ENCODE results near the gene SLC25A4. TPM values are rescaled to one million over a fixed set of nuclear protein-coding genes. Genes with fewer than 3 reads are reported as not detected.
A peak's percentile ranks its signal among the peaks of the same experiment; 100 is the strongest.
"Not testable (repeated sequence)": the region's sequence is repeated elsewhere in the genome, so short reads cannot be mapped to it uniquely, and the experiment has no call there.

Gene SLC25A4
- polyA plus RNA-seq, 4 donors: 28.0 to 66.9 (median 43.7) TPM

GRCh38 chr4:185113340-185113739 lies 29.7 kb upstream of the SLC25A4 start:
- FAIRE-seq (no peak), DNase-seq (no peak)
- 51 to 79% (median 59%) methylated on average over 2 of the region's 2 CpGs for WGBS, 3 donors
- no peaks in the 10 kb centered on the region for H3K27me3 ChIP-seq (ENCODE audit: control insufficient read depth in 3 of 3, insufficient read depth in 3 of 3, low read length in 3 of 3)
- peaks cover 0 to 3% (median 0%) of the 10 kb centered on the region in 3 donors for H3K4me1 ChIP-seq (ENCODE audit: control insufficient read depth in 3 of 3, insufficient read depth in 2 of 3, low read depth in 1 of 3, low read length in 2 of 3)
- no peaks in the 10 kb centered on the region for H3K9me3 ChIP-seq (ENCODE audit: control insufficient read depth in 2 of 2, insufficient read depth in 1 of 2, low read depth in 1 of 2, low read length in 1 of 2)
- H3K36me3 ChIP-seq (ENCODE audit: control insufficient read depth in 3 of 3, insufficient read depth in 2 of 3, low read depth in 1 of 3, low read length in 3 of 3): no peaks in the 10 kb centered on the region
- no peak overlapping the region for H3K4me3 ChIP-seq (ENCODE audit: low read depth in 1 of 3, low read length in 3 of 3)
- no peak overlapping the region for H3K27ac ChIP-seq (ENCODE audit: low read depth in 1 of 3, low read length in 2 of 3)

- Histone ChIP-seq H3K4me1 (ENCODE audit: control insufficient read depth in 3 of 3, insufficient read depth in 2 of 3, low read depth in 1 of 3, low read length in 2 of 3) (peaks cover 0 to 3% (median 0%) of the 10 kb centered on the region in 3 donors), H3K27me3 (ENCODE audit: control insufficient read depth in 3 of 3, insufficient read depth in 3 of 3, low read length in 3 of 3) (peaks cover 0 to 6% (median 0%) of the 10 kb centered on the region in 3 donors), H3K36me3 (ENCODE audit: control insufficient read depth in 3 of 3, insufficient read depth in 2 of 3, low read depth in 1 of 3, low read length in 3 of 3) (no peaks in the 10 kb centered on the region), H3K9me3 (ENCODE audit: control insufficient read depth in 2 of 2, insufficient read depth in 1 of 2, low read depth in 1 of 2, low read length in 1 of 2) (no peaks in the 10 kb centered on the region), H3K27ac (ENCODE audit: low read depth in 1 of 3, low read length in 2 of 3) (no peak overlapping the region), H3K4me3 (ENCODE audit: low read depth in 1 of 3, low read length in 3 of 3) (no peak overlapping the region)
- DNase-seq: peak; percentile 80 to 83
- FAIRE-seq: no peak
- WGBS, 3 donors: 12 to 23% (median 19%) methylated on average over 9 of the region's 9 CpGs
These were observed 27.2 kb upstream of the SLC25A4 start for GRCh38 chr4:185115827-185116232.

- no peak for FAIRE-seq
- WGBS, 3 donors: 87 to 94% (median 94%) methylated on average over 7 of the region's 7 CpGs
- no peaks in the 10 kb centered on the region for H3K9me3 ChIP-seq (ENCODE audit: control insufficient read depth in 2 of 2, insufficient read depth in 1 of 2, low read depth in 1 of 2, low read length in 1 of 2)
- no peak for DNase-seq
- H3K36me3 ChIP-seq (ENCODE audit: control insufficient read depth in 3 of 3, insufficient read depth in 2 of 3, low read depth in 1 of 3, low read length in 3 of 3): no peaks in the 10 kb centered on the region
- H3K27ac ChIP-seq (ENCODE audit: low read depth in 1 of 3, low read length in 2 of 3): no peak overlapping the region
- H3K4me1 ChIP-seq (ENCODE audit: control insufficient read depth in 3 of 3, insufficient read depth in 2 of 3, low read depth in 1 of 3, low read length in 2 of 3): peaks cover 0 to 3% (median 0%) of the 10 kb centered on the region in 3 donors
- peaks cover 0 to 6% (median 0%) of the 10 kb centered on the region in 3 donors for H3K27me3 ChIP-seq (ENCODE audit: control insufficient read depth in 3 of 3, insufficient read depth in 3 of 3, low read length in 3 of 3)
- no peak overlapping the region for H3K4me3 ChIP-seq (ENCODE audit: low read depth in 1 of 3, low read length in 3 of 3)
These were observed 25.6 kb upstream of the SLC25A4 start for GRCh38 chr4:185117300-185117934.

GRCh38 chr4:185118876-185119275 lies 24.2 kb upstream of the SLC25A4 start:
- peaks cover 0 to 8% (median 0%) of the 10 kb centered on the region in 3 donors for H3K27me3 ChIP-seq (ENCODE audit: control insufficient read depth in 3 of 3, insufficient read depth in 3 of 3, low read length in 3 of 3)
- no peaks in the 10 kb centered on the region for H3K36me3 ChIP-seq (ENCODE audit: control insufficient read depth in 3 of 3, insufficient read depth in 2 of 3, low read depth in 1 of 3, low read length in 3 of 3)
- peaks cover 0 to 3% (median 0%) of the 10 kb centered on the region in 3 donors for H3K4me1 ChIP-seq (ENCODE audit: control insufficient read depth in 3 of 3, insufficient read depth in 2 of 3, low read depth in 1 of 3, low read length in 2 of 3)
- FAIRE-seq (no peak), DNase-seq (no peak)
- no peak overlapping the region for H3K27ac ChIP-seq (ENCODE audit: low read depth in 1 of 3, low read length in 2 of 3)
- 88 to 92% (median 89%) methylated on average over 7 of the region's 7 CpGs for WGBS, 3 donors
- H3K9me3 ChIP-seq (ENCODE audit: control insufficient read depth in 2 of 2, insufficient read depth in 1 of 2, low read depth in 1 of 2, low read length in 1 of 2): no peaks in the 10 kb centered on the region
- H3K4me3 ChIP-seq (ENCODE audit: low read depth in 1 of 3, low read length in 3 of 3): no peak overlapping the region

DNA sequence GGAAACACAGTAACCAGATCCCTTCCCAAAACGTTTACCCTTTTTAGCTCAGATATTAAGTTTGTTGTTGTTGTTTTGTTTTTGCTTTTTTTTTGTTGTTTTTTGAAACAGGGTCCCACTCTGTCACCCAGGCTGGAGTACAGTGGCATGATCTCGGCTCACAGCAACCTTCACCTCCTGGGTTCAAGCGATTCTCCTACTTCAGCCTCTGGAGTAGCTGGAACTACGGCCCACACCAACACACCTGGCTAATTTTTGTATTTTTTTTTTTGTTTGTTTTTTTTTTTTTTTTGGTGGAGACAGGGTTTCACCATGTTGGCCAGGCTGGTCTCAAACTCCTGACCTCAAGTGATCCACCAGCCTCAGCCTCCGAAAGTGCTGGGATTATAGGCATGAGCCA lies 23.6 kb upstream of the SLC25A4 start:
- not testable (repeated sequence) for H3K9me3 ChIP-seq (ENCODE audit: control insufficient read depth in 2 of 2, insufficient read depth in 1 of 2, low read depth in 1 of 2, low read length in 1 of 2); FAIRE-seq; DNase-seq; H3K4me3 ChIP-seq (ENCODE audit: low read depth in 1 of 3, low read length in 3 of 3); H3K4me1 ChIP-seq (ENCODE audit: control insufficient read depth in 3 of 3, insufficient read depth in 2 of 3, low read depth in 1 of 3, low read length in 2 of 3); H3K36me3 ChIP-seq (ENCODE audit: control insufficient read depth in 3 of 3, insufficient read depth in 2 of 3, low read depth in 1 of 3, low read length in 3 of 3); H3K27ac ChIP-seq (ENCODE audit: low read depth in 1 of 3, low read length in 2 of 3); H3K27me3 ChIP-seq (ENCODE audit: control insufficient read depth in 3 of 3, insufficient read depth in 3 of 3, low read length in 3 of 3)
- 82 to 85% (median 82%) methylated on average over 5 of the region's 5 CpGs for WGBS, 3 donors

GRCh38 chr4:185119927-185120630 lies 23.0 kb upstream of the SLC25A4 start:
- H3K36me3 ChIP-seq (ENCODE audit: control insufficient read depth in 3 of 3, insufficient read depth in 2 of 3, low read depth in 1 of 3, low read length in 3 of 3): no peaks in the 10 kb centered on the region
- no peak for FAIRE-seq
- H3K27me3 ChIP-seq (ENCODE audit: control insufficient read depth in 3 of 3, insufficient read depth in 3 of 3, low read length in 3 of 3): peaks cover 0 to 14% (median 3%) of the 10 kb centered on the region in 3 donors
- no peak for DNase-seq
- H3K4me1 ChIP-seq (ENCODE audit: control insufficient read depth in 3 of 3, insufficient read depth in 2 of 3, low read depth in 1 of 3, low read length in 2 of 3): peaks cover 0 to 3% (median 0%) of the 10 kb centered on the region in 3 donors
- no peaks in the 10 kb centered on the region for H3K9me3 ChIP-seq (ENCODE audit: control insufficient read depth in 2 of 2, insufficient read depth in 1 of 2, low read depth in 1 of 2, low read length in 1 of 2)
- 81 to 87% (median 83%) methylated on average over 3 of the region's 3 CpGs for WGBS, 3 donors
- no peak overlapping the region for H3K4me3 ChIP-seq (ENCODE audit: low read depth in 1 of 3, low read length in 3 of 3)
- no peak overlapping the region for H3K27ac ChIP-seq (ENCODE audit: low read depth in 1 of 3, low read length in 2 of 3)

DNA sequence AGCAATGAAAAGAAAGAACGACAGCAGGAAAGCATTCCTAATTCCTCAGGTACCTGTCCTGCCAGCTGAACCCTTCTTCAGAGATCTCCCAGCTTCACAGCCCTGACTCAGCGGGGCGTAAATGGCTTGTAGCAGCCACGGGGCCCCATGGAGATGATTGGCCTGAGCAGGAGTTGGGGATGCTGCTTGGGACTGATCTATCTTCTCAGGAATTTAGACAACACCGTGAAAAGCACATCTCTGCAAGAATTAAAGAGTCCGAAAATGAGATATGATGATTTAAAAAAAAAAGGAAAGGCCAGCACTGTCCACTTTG lies 22.5 kb upstream of the SLC25A4 start:
- FAIRE-seq: no peak
- Histone ChIP-seq H3K36me3 (ENCODE audit: control insufficient read depth in 3 of 3, insufficient read depth in 2 of 3, low read depth in 1 of 3, low read length in 3 of 3) (no peaks in the 10 kb centered on the region), H3K27ac (ENCODE audit: low read depth in 1 of 3, low read length in 2 of 3) (no peak overlapping the region), H3K9me3 (ENCODE audit: control insufficient read depth in 2 of 2, insufficient read depth in 1 of 2, low read depth in 1 of 2, low read length in 1 of 2) (no peaks in the 10 kb centered on the region), H3K4me1 (ENCODE audit: control insufficient read depth in 3 of 3, insufficient read depth in 2 of 3, low read depth in 1 of 3, low read length in 2 of 3) (peaks cover 0 to 3% (median 0%) of the 10 kb centered on the region in 3 donors), H3K4me3 (ENCODE audit: low read depth in 1 of 3, low read length in 3 of 3) (no peak overlapping the region), H3K27me3 (ENCODE audit: control insufficient read depth in 3 of 3, insufficient read depth in 3 of 3, low read length in 3 of 3) (peaks cover 0 to 19% (median 3%) of the 10 kb centered on the region in 3 donors)
- DNase-seq: no peak
- 75 to 77% (median 77%) methylated on average over 6 of the region's 6 CpGs for WGBS, 3 donors

- no peak for DNase-seq
- Histone ChIP-seq H3K4me3 (ENCODE audit: low read depth in 1 of 3, low read length in 3 of 3) (no peak overlapping the region), H3K27ac (ENCODE audit: low read depth in 1 of 3, low read length in 2 of 3) (no peak overlapping the region), H3K9me3 (ENCODE audit: control insufficient read depth in 2 of 2, insufficient read depth in 1 of 2, low read depth in 1 of 2, low read length in 1 of 2) (no peaks in the 10 kb centered on the region), H3K36me3 (ENCODE audit: control insufficient read depth in 3 of 3, insufficient read depth in 2 of 3, low read depth in 1 of 3, low read length in 3 of 3) (no peaks in the 10 kb centered on the region), H3K27me3 (ENCODE audit: control insufficient read depth in 3 of 3, insufficient read depth in 3 of 3, low read length in 3 of 3) (peaks cover 0 to 34% (median 3%) of the 10 kb centered on the region in 3 donors), H3K4me1 (ENCODE audit: control insufficient read depth in 3 of 3, insufficient read depth in 2 of 3, low read depth in 1 of 3, low read length in 2 of 3) (peaks cover 0 to 5% (median 0%) of the 10 kb centered on the region in 3 donors)
- no peak for FAIRE-seq
- WGBS, 3 donors: 71 to 77% (median 75%) methylated on average over 6 of the region's 6 CpGs
These were observed 20.3 kb upstream of the SLC25A4 start for GRCh38 chr4:185122681-185123345.

All from small intestine (tissue), 7 donors.